HepG2 (cell line): ENCODE results near the gene CPM. TPM values are rescaled to one million over a fixed set of nuclear protein-coding genes. Genes with fewer than 3 reads are reported as not detected.

ENCODE experiments used
- GPN1 ChIP-seq: sonication (generic); formaldehyde crosslinking; IDR thresholded peaks from 2 replicates; pipeline ENCODE4 v1.5.1; 2020; ENCODE audit warnings: missing genetic modification reagents, borderline replicate concordance
- NFKB2 ChIP-seq: sonication (generic); formaldehyde crosslinking; IDR thresholded peaks from 2 replicates; pipeline ENCODE4 v1.4.0; 2020; ENCODE audit warnings: missing genetic modification reagents, borderline replicate concordance
- SNAPC5 ChIP-seq: sonication (generic); formaldehyde crosslinking; IDR thresholded peaks from 2 replicates; pipeline ENCODE4 v1.8.1; 2023; ENCODE audit warnings: mild to moderate bottlenecking, missing genetic modification reagents, borderline replicate concordance
- SRSF9 ChIP-seq: fragments of 200-400 bp; formaldehyde crosslinking; IDR thresholded peaks from 2 replicates; pipeline ENCODE4 v1.6.1; 2018; ENCODE audit warnings: borderline replicate concordance, mild to moderate bottlenecking, low read depth, low read length; ENCODE audit not compliant: insufficient read depth, poor library complexity, severe bottlenecking
- ZNF121 ChIP-seq: sonication (generic); formaldehyde crosslinking; IDR thresholded peaks from 2 replicates; pipeline ENCODE4 v1.5.0; 2020; ENCODE audit warnings: mild to moderate bottlenecking, missing genetic modification reagents
- ZNF652 ChIP-seq: IDR thresholded peaks from 2 replicates; pipeline ENCODE4 v1.6.1; 2016; ENCODE audit warnings: low read depth, borderline replicate concordance
- polyA plus RNA-seq, 8 experiments: library from polyadenylated mRNA; depleted of rRNA in 3 of 8; stranded (reverse) in 7 of 8; unstranded in 1 of 8; fragments of >200 nt; fragmentation: Illumina TruSeq in 4 of 8; extraction: Trizol in 4 of 8; gene quantifications; 2 replicates each; pipeline versions ENCODE4 v1.2.1 to v1.2.3, GENCODE V29; 2011 to 2016; ENCODE audit warnings: low read depth in 4 of 8, missing spikeins in 1 of 8, mixed read lengths in 1 of 8; ENCODE audit not compliant: insufficient read depth in 1 of 8
- total RNA-seq, 5 experiments: library from RNA; depleted of rRNA; stranded (reverse); fragments of >200 nt; fragmentation: Illumina TruSeq; extraction: Trizol; gene quantifications; 2 replicates each; pipeline ENCODE4 v1.2.3, GENCODE V29; 2016; ENCODE audit warnings: low read depth in 1 of 5
- TF ChIP-seq, protein P1 (sequence below): sonication (generic); formaldehyde crosslinking; IDR thresholded peaks from 2 replicates; pipeline ENCODE4 v1.8.1; 2022; ENCODE audit warnings: low read depth, mild to moderate bottlenecking, missing genetic modification reagents
- TF ChIP-seq, protein P2 (sequence below): sonication (generic); formaldehyde crosslinking; IDR thresholded peaks from 2 replicates; pipeline ENCODE4 v1.5.1; 2020; ENCODE audit warnings: missing genetic modification reagents, mild to moderate bottlenecking, borderline replicate concordance
- TF ChIP-seq, protein P3 (sequence below): sonication (generic); formaldehyde crosslinking; IDR thresholded peaks from 2 replicates; pipeline ENCODE4 v1.4.0; 2020; ENCODE audit warnings: missing genetic modification reagents
- TF ChIP-seq, protein P4 (sequence below): sonication (generic); formaldehyde crosslinking; IDR thresholded peaks from 2 replicates; pipeline ENCODE4 v1.5.0; 2020; ENCODE audit warnings: mild to moderate bottlenecking, missing genetic modification reagents, borderline replicate concordance
- TF ChIP-seq, protein P5 (sequence below): sonication (generic); formaldehyde crosslinking; IDR thresholded peaks from 2 replicates; pipeline ENCODE4 v1.5.1; 2020; ENCODE audit warnings: missing genetic modification reagents, mild to moderate bottlenecking, borderline replicate concordance
- TF ChIP-seq, protein P6 (sequence below): IDR thresholded peaks from 2 replicates; pipeline ENCODE4 v1.6.1; 2016; ENCODE audit warnings: low read depth, borderline replicate concordance

CPM gene
- total and polyA plus RNA-seq, 2 of the 13 experiments (the other 11 are each of a cell fraction or from before 2014, with no cell fraction given) = not detected

GRCh38 chr12:68804657-68805591 lies 128.0 kb downstream of the CPM start (continued):
- no peak; the same call in 1 of the 2 replicates for TF ChIP-seq SNAPC5 (CRISPR knock-in tag)
- peak; percentile 80 for TF ChIP-seq NFKB2 (CRISPR knock-in tag)
- TF ChIP-seq, protein P1, sequence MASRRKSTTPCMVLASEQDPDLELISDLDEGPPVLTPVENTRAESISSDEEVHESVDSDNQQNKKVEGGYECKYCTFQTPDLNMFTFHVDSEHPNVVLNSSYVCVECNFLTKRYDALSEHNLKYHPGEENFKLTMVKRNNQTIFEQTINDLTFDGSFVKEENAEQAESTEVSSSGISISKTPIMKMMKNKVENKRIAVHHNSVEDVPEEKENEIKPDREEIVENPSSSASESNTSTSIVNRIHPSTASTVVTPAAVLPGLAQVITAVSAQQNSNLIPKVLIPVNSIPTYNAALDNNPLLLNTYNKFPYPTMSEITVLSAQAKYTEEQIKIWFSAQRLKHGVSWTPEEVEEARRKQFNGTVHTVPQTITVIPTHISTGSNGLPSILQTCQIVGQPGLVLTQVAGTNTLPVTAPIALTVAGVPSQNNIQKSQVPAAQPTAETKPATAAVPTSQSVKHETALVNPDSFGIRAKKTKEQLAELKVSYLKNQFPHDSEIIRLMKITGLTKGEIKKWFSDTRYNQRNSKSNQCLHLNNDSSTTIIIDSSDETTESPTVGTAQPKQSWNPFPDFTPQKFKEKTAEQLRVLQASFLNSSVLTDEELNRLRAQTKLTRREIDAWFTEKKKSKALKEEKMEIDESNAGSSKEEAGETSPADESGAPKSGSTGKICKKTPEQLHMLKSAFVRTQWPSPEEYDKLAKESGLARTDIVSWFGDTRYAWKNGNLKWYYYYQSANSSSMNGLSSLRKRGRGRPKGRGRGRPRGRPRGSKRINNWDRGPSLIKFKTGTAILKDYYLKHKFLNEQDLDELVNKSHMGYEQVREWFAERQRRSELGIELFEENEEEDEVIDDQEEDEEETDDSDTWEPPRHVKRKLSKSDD (CRISPR knock-in tag) = peak; percentile 91
- TF ChIP-seq, protein P2, sequence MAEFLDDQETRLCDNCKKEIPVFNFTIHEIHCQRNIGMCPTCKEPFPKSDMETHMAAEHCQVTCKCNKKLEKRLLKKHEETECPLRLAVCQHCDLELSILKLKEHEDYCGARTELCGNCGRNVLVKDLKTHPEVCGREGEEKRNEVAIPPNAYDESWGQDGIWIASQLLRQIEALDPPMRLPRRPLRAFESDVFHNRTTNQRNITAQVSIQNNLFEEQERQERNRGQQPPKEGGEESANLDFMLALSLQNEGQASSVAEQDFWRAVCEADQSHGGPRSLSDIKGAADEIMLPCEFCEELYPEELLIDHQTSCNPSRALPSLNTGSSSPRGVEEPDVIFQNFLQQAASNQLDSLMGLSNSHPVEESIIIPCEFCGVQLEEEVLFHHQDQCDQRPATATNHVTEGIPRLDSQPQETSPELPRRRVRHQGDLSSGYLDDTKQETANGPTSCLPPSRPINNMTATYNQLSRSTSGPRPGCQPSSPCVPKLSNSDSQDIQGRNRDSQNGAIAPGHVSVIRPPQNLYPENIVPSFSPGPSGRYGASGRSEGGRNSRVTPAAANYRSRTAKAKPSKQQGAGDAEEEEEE (CRISPR knock-in tag) = no peak
- TF ChIP-seq, protein P3, sequence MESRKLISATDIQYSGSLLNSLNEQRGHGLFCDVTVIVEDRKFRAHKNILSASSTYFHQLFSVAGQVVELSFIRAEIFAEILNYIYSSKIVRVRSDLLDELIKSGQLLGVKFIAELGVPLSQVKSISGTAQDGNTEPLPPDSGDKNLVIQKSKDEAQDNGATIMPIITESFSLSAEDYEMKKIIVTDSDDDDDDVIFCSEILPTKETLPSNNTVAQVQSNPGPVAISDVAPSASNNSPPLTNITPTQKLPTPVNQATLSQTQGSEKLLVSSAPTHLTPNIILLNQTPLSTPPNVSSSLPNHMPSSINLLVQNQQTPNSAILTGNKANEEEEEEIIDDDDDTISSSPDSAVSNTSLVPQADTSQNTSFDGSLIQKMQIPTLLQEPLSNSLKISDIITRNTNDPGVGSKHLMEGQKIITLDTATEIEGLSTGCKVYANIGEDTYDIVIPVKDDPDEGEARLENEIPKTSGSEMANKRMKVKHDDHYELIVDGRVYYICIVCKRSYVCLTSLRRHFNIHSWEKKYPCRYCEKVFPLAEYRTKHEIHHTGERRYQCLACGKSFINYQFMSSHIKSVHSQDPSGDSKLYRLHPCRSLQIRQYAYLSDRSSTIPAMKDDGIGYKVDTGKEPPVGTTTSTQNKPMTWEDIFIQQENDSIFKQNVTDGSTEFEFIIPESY (CRISPR knock-in tag) = peak; percentile 20; the same call in 1 of the 2 replicates
- TF ChIP-seq ZNF121 (CRISPR knock-in tag) = peak; percentile 20; the same call in 1 of the 2 replicates
- no peak for TF ChIP-seq GPN1
- TF ChIP-seq SRSF9 = no peak
- TF ChIP-seq, protein P4, sequence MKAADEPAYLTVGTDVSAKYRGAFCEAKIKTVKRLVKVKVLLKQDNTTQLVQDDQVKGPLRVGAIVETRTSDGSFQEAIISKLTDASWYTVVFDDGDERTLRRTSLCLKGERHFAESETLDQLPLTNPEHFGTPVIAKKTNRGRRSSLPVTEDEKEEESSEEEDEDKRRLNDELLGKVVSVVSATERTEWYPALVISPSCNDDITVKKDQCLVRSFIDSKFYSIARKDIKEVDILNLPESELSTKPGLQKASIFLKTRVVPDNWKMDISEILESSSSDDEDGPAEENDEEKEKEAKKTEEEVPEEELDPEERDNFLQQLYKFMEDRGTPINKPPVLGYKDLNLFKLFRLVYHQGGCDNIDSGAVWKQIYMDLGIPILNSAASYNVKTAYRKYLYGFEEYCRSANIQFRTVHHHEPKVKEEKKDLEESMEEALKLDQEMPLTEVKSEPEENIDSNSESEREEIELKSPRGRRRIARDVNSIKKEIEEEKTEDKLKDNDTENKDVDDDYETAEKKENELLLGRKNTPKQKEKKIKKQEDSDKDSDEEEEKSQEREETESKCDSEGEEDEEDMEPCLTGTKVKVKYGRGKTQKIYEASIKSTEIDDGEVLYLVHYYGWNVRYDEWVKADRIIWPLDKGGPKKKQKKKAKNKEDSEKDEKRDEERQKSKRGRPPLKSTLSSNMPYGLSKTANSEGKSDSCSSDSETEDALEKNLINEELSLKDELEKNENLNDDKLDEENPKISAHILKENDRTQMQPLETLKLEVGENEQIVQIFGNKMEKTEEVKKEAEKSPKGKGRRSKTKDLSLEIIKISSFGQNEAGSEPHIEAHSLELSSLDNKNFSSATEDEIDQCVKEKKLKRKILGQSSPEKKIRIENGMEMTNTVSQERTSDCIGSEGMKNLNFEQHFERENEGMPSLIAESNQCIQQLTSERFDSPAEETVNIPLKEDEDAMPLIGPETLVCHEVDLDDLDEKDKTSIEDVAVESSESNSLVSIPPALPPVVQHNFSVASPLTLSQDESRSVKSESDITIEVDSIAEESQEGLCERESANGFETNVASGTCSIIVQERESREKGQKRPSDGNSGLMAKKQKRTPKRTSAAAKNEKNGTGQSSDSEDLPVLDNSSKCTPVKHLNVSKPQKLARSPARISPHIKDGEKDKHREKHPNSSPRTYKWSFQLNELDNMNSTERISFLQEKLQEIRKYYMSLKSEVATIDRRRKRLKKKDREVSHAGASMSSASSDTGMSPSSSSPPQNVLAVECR (CRISPR knock-in tag) = peak; percentile 90
- TF ChIP-seq, protein P5, sequence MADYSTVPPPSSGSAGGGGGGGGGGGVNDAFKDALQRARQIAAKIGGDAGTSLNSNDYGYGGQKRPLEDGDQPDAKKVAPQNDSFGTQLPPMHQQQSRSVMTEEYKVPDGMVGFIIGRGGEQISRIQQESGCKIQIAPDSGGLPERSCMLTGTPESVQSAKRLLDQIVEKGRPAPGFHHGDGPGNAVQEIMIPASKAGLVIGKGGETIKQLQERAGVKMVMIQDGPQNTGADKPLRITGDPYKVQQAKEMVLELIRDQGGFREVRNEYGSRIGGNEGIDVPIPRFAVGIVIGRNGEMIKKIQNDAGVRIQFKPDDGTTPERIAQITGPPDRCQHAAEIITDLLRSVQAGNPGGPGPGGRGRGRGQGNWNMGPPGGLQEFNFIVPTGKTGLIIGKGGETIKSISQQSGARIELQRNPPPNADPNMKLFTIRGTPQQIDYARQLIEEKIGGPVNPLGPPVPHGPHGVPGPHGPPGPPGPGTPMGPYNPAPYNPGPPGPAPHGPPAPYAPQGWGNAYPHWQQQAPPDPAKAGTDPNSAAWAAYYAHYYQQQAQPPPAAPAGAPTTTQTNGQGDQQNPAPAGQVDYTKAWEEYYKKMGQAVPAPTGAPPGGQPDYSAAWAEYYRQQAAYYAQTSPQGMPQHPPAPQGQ (CRISPR knock-in tag) = no peak
- peak; percentile 63 for TF ChIP-seq ZNF652 (CRISPR knock-in tag)
- TF ChIP-seq, protein P6, sequence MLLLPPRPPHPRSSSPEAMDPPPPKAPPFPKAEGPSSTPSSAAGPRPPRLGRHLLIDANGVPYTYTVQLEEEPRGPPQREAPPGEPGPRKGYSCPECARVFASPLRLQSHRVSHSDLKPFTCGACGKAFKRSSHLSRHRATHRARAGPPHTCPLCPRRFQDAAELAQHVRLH (CRISPR knock-in tag) = 0 out of 2 replicates have a peak, but pooled peaks have one; percentile 77
